H9 (cell line): ENCODE data around the gene LIMS2. TPM values are rescaled to one million over a fixed set of nuclear protein-coding genes. Genes with fewer than 3 reads are reported as not detected.

Experiments
- DNase-seq: peaks from one replicate; pipeline ENCODE4 v3.0.0-alpha.2; 2017
- H2AFZ ChIP-seq: one replicate; pipeline ENCODE4 v1.6.1; 2013; ENCODE audit warnings: mild to moderate bottlenecking, low read length, control low read depth, moderate library complexity
- H2AK5ac ChIP-seq: 2 replicates; pipeline ENCODE4 v1.6.1; 2013; ENCODE audit warnings: low read length, control low read depth, mixed read lengths; ENCODE audit not compliant: insufficient read length
- H2BK120ac ChIP-seq: one replicate; pipeline ENCODE4 v1.6.1; 2013; ENCODE audit warnings: low read depth, mild to moderate bottlenecking, low read length, control low read depth, inconsistent platforms; ENCODE audit not compliant: poor library complexity, severe bottlenecking
- H2BK12ac ChIP-seq: 2 replicates; pipeline ENCODE4 v1.6.1; 2013; ENCODE audit warnings: low read length, control low read depth, mixed read lengths, low read depth; ENCODE audit not compliant: insufficient read length
- H2BK15ac ChIP-seq: 2 replicates; pipeline ENCODE4 v1.6.1; 2013; ENCODE audit warnings: low read depth, low read length, control low read depth
- H2BK20ac ChIP-seq: one replicate; pipeline ENCODE4 v1.6.1; 2013; ENCODE audit warnings: low read depth, mild to moderate bottlenecking, low read length, control low read depth, inconsistent platforms; ENCODE audit not compliant: poor library complexity, severe bottlenecking
- H2BK5ac ChIP-seq: 2 replicates; pipeline ENCODE4 v1.6.1; 2013; ENCODE audit warnings: low read length, control low read depth, mixed read lengths; ENCODE audit not compliant: insufficient read length
- H3K14ac ChIP-seq: 2 replicates; pipeline ENCODE4 v1.6.1; 2013; ENCODE audit warnings: low read length, control low read depth; ENCODE audit not compliant: insufficient read depth
- H3K18ac ChIP-seq: 2 replicates; pipeline ENCODE4 v1.6.1; 2013; ENCODE audit warnings: low read depth, mild to moderate bottlenecking, mixed read lengths, low read length, control low read depth; ENCODE audit not compliant: insufficient read length
- H3K23ac ChIP-seq: 2 replicates; pipeline ENCODE4 v1.6.1; 2013; ENCODE audit warnings: low read length, control low read depth, mixed read lengths, low read depth; ENCODE audit not compliant: insufficient read length
- H3K23me2 ChIP-seq: 2 replicates; pipeline ENCODE4 v1.6.1; 2013; ENCODE audit warnings: low read depth, mild to moderate bottlenecking, mixed read lengths, low read length, control low read depth; ENCODE audit not compliant: insufficient read length, poor library complexity, severe bottlenecking
- H3K27ac ChIP-seq: 2 replicates; pipeline ENCODE4 v1.5.1; 2013; ENCODE audit warnings: low read length, control low read depth, mixed read lengths, low read depth; ENCODE audit not compliant: insufficient read length
- H3K27me3 ChIP-seq: 2 replicates; pipeline ENCODE4 v1.6.1; 2013; ENCODE audit warnings: low read length, control low read depth, inconsistent platforms; ENCODE audit not compliant: insufficient read depth
- H3K4ac ChIP-seq: 2 replicates; pipeline ENCODE4 v1.6.1; 2013; ENCODE audit warnings: low read depth, mild to moderate bottlenecking, control low read depth, inconsistent platforms, low read length, moderate library complexity
- H3K4me1 ChIP-seq: 2 replicates; pipeline ENCODE4 v1.6.1; 2013; ENCODE audit warnings: low read length, control low read depth, inconsistent platforms; ENCODE audit not compliant: insufficient read depth
- H3K4me2 ChIP-seq: 2 replicates; pipeline ENCODE4 v1.6.1; 2013; ENCODE audit warnings: low read length, control low read depth, mixed read lengths; ENCODE audit not compliant: insufficient read length, insufficient read depth
- H3K56ac ChIP-seq: 2 replicates; pipeline ENCODE4 v1.6.1; 2013; ENCODE audit warnings: low read depth, mild to moderate bottlenecking, mixed read lengths, low read length, control low read depth; ENCODE audit not compliant: insufficient read length
- H3K79me1 ChIP-seq: 2 replicates; pipeline ENCODE4 v1.6.1; 2013; ENCODE audit warnings: low read depth, mild to moderate bottlenecking, moderate library complexity, low read length, control low read depth, inconsistent platforms; ENCODE audit not compliant: insufficient read depth, poor library complexity, severe bottlenecking
- H3K79me2 ChIP-seq: 2 replicates; pipeline ENCODE4 v1.6.1; 2013; ENCODE audit warnings: low read length, control low read depth, inconsistent platforms; ENCODE audit not compliant: insufficient read depth
- H3K9ac ChIP-seq: 2 replicates; pipeline ENCODE4 v1.6.1; 2013; ENCODE audit warnings: low read length, control low read depth, mixed read lengths; ENCODE audit not compliant: insufficient read length; ENCODE audit errors: extremely low read depth
- H3K9me3 ChIP-seq: one replicate; pipeline ENCODE4 v1.6.1; 2013; ENCODE audit warnings: low read depth, low read length, inconsistent platforms; ENCODE audit not compliant: control insufficient read depth
- H3T11ph ChIP-seq: one replicate; pipeline ENCODE4 v1.6.1; 2013; ENCODE audit warnings: mild to moderate bottlenecking, low read length, control low read depth, inconsistent platforms
- H4K20me1 ChIP-seq: one replicate; pipeline ENCODE4 v1.6.1; 2013; ENCODE audit not compliant: control insufficient read depth, insufficient read length, insufficient read depth
- H4K5ac ChIP-seq: 2 replicates; pipeline ENCODE4 v1.6.1; 2013; ENCODE audit warnings: low read depth, mild to moderate bottlenecking, mixed read lengths, low read length, control low read depth; ENCODE audit not compliant: insufficient read length
- H4K8ac ChIP-seq: replicated peaks from 2 replicates; pipeline ENCODE4 v1.6.1; 2013; ENCODE audit warnings: low read length, control low read depth, mixed read lengths, low read depth; ENCODE audit not compliant: insufficient read length
- H4K91ac ChIP-seq: 2 replicates; pipeline ENCODE4 v1.6.1; 2013; ENCODE audit warnings: low read depth, mild to moderate bottlenecking, moderate library complexity, mixed read lengths, low read length, control low read depth; ENCODE audit not compliant: insufficient read length
- H3K27ac Mint-ChIP-seq, 3 experiments: 2 replicates in 2 of 3; 3 replicates in 1 of 3; pipeline ENCODE4 v1.8.0; 2020 to 2021; ENCODE audit warnings: mixed read lengths in 3 of 3, mild to moderate bottlenecking in 1 of 3, moderate library complexity in 1 of 3
- H3K27me3 Mint-ChIP-seq: 2 replicates; pipeline ENCODE4 v1.8.0; 2021; ENCODE audit warnings: low read depth, mild to moderate bottlenecking, moderate library complexity, mixed read lengths
- H3K36me3 Mint-ChIP-seq, 3 experiments: 2 replicates in 2 of 3; 3 replicates in 1 of 3; pipeline ENCODE4 v1.8.0; 2020 to 2021; ENCODE audit warnings: low read depth in 3 of 3, mixed read lengths in 3 of 3; ENCODE audit not compliant: insufficient read depth in 1 of 3
- H3K4me1 Mint-ChIP-seq, 2 experiments: 2 replicates each; pipeline ENCODE4 v1.8.0; 2020; ENCODE audit warnings: mixed read lengths in 2 of 2
- H3K4me3 Mint-ChIP-seq, 2 experiments: 2 replicates in 1 of 2; 3 replicates in 1 of 2; pipeline ENCODE4 v1.8.0; 2020 to 2021; ENCODE audit warnings: mild to moderate bottlenecking in 2 of 2, mixed read lengths in 2 of 2, moderate library complexity in 1 of 2
- H3K9me3 Mint-ChIP-seq, 2 experiments: 2 replicates in 1 of 2; 3 replicates in 1 of 2; pipeline ENCODE4 v1.8.0; 2020; ENCODE audit warnings: mild to moderate bottlenecking in 2 of 2, mixed read lengths in 2 of 2, moderate library complexity in 1 of 2
- WGBS: extraction: QIAGEN DNeasy Blood & Tissue Kit; methylation state at CpG from one replicate; pipeline ENCODE4 v1.1.7; 2013; ENCODE audit warnings: missing lambda C conversion rate, low lambda C conversion rate, mixed read lengths; ENCODE audit not compliant: insufficient read length; ENCODE audit errors: extremely low coverage; 5-methylcytosine and 5-hydroxymethylcytosine counted together
- total RNA-seq: library from RNA; stranded (reverse); gene quantifications from 2 replicates; pipeline ENCODE4 v1.2.1, GENCODE V29; 2021
- TF ChIP-seq, protein P1 (sequence below): fragments of 200-600 bp; sonication (generic); conservative IDR thresholded peaks from 3 replicates; pipeline ENCODE4 v1.8.0; 2021; ENCODE audit warnings: antibody characterized with exemption, mild to moderate bottlenecking

LIMS2 gene
- total RNA-seq, 1 experiment from 2014 or later, result 5.9 TPM

- no peak overlapping the region for H3T11ph ChIP-seq
- H3K23ac ChIP-seq, result no peak overlapping the region
- no peaks in the 10 kb centered on the region for H3K79me1 ChIP-seq
- H3K27ac ChIP-seq, result no peak overlapping the region
- WGBS, result no CpG with 5 or more reads among the region's 7 CpGs
- no peak overlapping the region for H3K9ac ChIP-seq
- Mint-ChIP-seq H3K9me3 (no peaks in the 10 kb centered on the region), H3K27ac (no peak overlapping the region; a peak in 1 of 7 replicates), H3K4me1 (peaks cover 10 to 16% of the 10 kb centered on the region in 2 experiments), H3K4me3 (no peak overlapping the region), H3K36me3 (no peaks in the 10 kb centered on the region), H3K27me3 (peaks cover 8% of the 10 kb centered on the region)
- no peak overlapping the region for H2AK5ac ChIP-seq
- no peak overlapping the region for H2BK120ac ChIP-seq
- peak; percentile 87 for DNase-seq
- no peaks in the 10 kb centered on the region for H3K27me3 ChIP-seq
- no peak overlapping the region for H3K4me2 ChIP-seq
- no peak overlapping the region for H2BK5ac ChIP-seq
- H3K9me3 ChIP-seq, result no peaks in the 10 kb centered on the region
- no peak overlapping the region for H3K18ac ChIP-seq
- H2BK15ac ChIP-seq, result no peak overlapping the region
- no peak overlapping the region for H2BK12ac ChIP-seq
- no peak overlapping the region for H4K8ac ChIP-seq
- no peak overlapping the region for H2BK20ac ChIP-seq
- TF ChIP-seq, protein P1, sequence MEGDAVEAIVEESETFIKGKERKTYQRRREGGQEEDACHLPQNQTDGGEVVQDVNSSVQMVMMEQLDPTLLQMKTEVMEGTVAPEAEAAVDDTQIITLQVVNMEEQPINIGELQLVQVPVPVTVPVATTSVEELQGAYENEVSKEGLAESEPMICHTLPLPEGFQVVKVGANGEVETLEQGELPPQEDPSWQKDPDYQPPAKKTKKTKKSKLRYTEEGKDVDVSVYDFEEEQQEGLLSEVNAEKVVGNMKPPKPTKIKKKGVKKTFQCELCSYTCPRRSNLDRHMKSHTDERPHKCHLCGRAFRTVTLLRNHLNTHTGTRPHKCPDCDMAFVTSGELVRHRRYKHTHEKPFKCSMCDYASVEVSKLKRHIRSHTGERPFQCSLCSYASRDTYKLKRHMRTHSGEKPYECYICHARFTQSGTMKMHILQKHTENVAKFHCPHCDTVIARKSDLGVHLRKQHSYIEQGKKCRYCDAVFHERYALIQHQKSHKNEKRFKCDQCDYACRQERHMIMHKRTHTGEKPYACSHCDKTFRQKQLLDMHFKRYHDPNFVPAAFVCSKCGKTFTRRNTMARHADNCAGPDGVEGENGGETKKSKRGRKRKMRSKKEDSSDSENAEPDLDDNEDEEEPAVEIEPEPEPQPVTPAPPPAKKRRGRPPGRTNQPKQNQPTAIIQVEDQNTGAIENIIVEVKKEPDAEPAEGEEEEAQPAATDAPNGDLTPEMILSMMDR, result peak; percentile 87
- no peaks in the 10 kb centered on the region for H3K79me2 ChIP-seq
- no peak overlapping the region for H2AFZ ChIP-seq
- H4K20me1 ChIP-seq, result no peaks in the 10 kb centered on the region
- peaks cover 4% of the 10 kb centered on the region for H3K23me2 ChIP-seq
- no peaks in the 10 kb centered on the region for H3K4me1 ChIP-seq
- no peak overlapping the region for H3K56ac ChIP-seq
- no peak overlapping the region for H4K91ac ChIP-seq
- no peak overlapping the region for H4K5ac ChIP-seq
- H3K14ac ChIP-seq, result no peak overlapping the region
- H3K4ac ChIP-seq, result no peak overlapping the region
Measured at GRCh38 chr2:127649684-127650040, 25.7 kb downstream of the LIMS2 start.
